Heart left ventricle (tissue), 16 donors: Measurements from ENCODE around the gene SACS. TPM values are rescaled to one million over a fixed set of nuclear protein-coding genes. Genes with fewer than 3 reads are reported as not detected.

ENCODE experiments used
- ATAC-seq, 4 donors: fragments of 200-7000 bp; cut with Tn5 transposase; one replicate each; pipeline ENCODE4 v1.9.1; 2020 to 2022; ENCODE audit warnings: moderate library complexity in 4 of 4, mild to moderate bottlenecking in 3 of 4, moderate number of reproducible peaks in 1 of 4
- DNase-seq, 5 donors: peaks; one replicate each; pipeline ENCODE4 v3.0.0-alpha.2; 2020
- H3K27ac ChIP-seq, 12 donors: fragments of 200-600 bp; sonication (generic) in 4 of 12; one replicate each; pipeline versions ENCODE4 v1.5.0 to v1.8.0; 2016 to 2022; ENCODE audit warnings: mild to moderate bottlenecking in 2 of 12
- H3K27me3 ChIP-seq, 9 donors: fragments of 200-600 bp; sonication (generic) in 2 of 9; one replicate each; pipeline versions ENCODE4 v1.5.1 to v1.8.0; 2016 to 2022; ENCODE audit warnings: mild to moderate bottlenecking in 3 of 9
- H3K36me3 ChIP-seq, 9 donors: fragments of 200-600 bp; sonication (generic) in 2 of 9; one replicate each; pipeline versions ENCODE4 v1.5.0 to v1.8.0; 2018 to 2022; ENCODE audit warnings: mild to moderate bottlenecking in 2 of 9
- H3K4me1 ChIP-seq, 12 donors: fragments of 200-600 bp; sonication (generic) in 4 of 12; one replicate each; pipeline versions ENCODE4 v1.5.0 to v1.8.0; 2016 to 2022; ENCODE audit warnings: mild to moderate bottlenecking in 3 of 12
- H3K4me3 ChIP-seq, 12 donors: fragments of 200-600 bp; sonication (generic) in 4 of 12; one replicate each; pipeline versions ENCODE4 v1.5.0 to v1.8.0; 2017 to 2022; ENCODE audit warnings: mild to moderate bottlenecking in 9 of 12, moderate library complexity in 4 of 12
- H3K9me3 ChIP-seq, 12 donors: fragments of 200-600 bp; sonication (generic) in 4 of 12; one replicate each; pipeline versions ENCODE4 v1.5.0 to v1.8.0; 2016 to 2022; ENCODE audit warnings: mild to moderate bottlenecking in 1 of 12
- CTCF ChIP-seq, 12 donors: fragments of 200-600 bp; sonication (generic) in 4 of 12; IDR thresholded peaks; one replicate each; pipeline versions ENCODE4 v1.5.0 to v1.8.0; 2018 to 2022; ENCODE audit warnings: antibody characterized with exemption in 12 of 12, mild to moderate bottlenecking in 5 of 12
- POLR2A ChIP-seq, 2 donors: fragments of 450-650 bp; IDR thresholded peaks; one replicate each; pipeline ENCODE4 v1.6.1; 2017; ENCODE audit warnings: antibody characterized with exemption in 2 of 2, mild to moderate bottlenecking in 2 of 2, moderate library complexity in 2 of 2
- WGBS, 4 donors: extraction: QIAGEN DNeasy Blood & Tissue Kit in 2 of 4; methylation state at CpG; one replicate each; pipeline versions ENCODE4 v1.1.5 to v1.1.7; 2013 to 2018; 5-methylcytosine and 5-hydroxymethylcytosine counted together
- intact Hi-C, 10 donors: fragments of 100-400 bp; cut with DNase I; formaldehyde crosslinking; loops; one replicate each; pipeline versions ENCODE4 v1.11.1 to v1.14.2; 2022
- polyA plus RNA-seq, 2 donors: library from polyadenylated mRNA; stranded (reverse); fragments of 200-250 nt; gene quantifications; one replicate each; pipeline ENCODE4 v1.2.3, GENCODE V29; 2013
- total RNA-seq, 9 donors: library from RNA; depleted of rRNA in 2 of 9; stranded (reverse); fragments of >200 nt in 2 of 9; fragmentation: NEBNext Ultra II Directional in 3 of 9; extraction: Animal tissue kit (Norgen Biotek cat#: 25700) in 3 of 9; gene quantifications; one replicate each; pipeline versions ENCODE4 v1.1.0 to v1.2.4, GENCODE V29; 2016 to 2023
- donor health status: ischemic (EF 13 %, LVEDD 7.1; RV severe dilation, severe dysfunction).
- donor health status: healthy with polysubstance abuse.
- donor health status: DM: no; HTN: yes; CAD: no.
- donor health status: DM: no; HTN: no; CAD: no.
- donor health status: ischemic (EF 25% LVEDD 6.9; RV normal size, moderate dysfunction).
- donor health status: ischemic (EF 25% LVEDD 5.7; RV mildly dilated, moderate dysfunction).
- donor health status: healthy.
- donor health status: DM: yes; HTN: yes; CAD: no.
- donor health status: ischemic (EF 35%, LVEDD 5.7; RV mildly dilated, moderate dysfunction).
- donor health status: nonischemic (EF 11% LVEDD 7.7; RV severe dilation, severe dysfunction).
- donor health status: DM: yes; HTN: yes; CAD: no.
- donor health status: PGD.
- donor health status: ischemic (EF 29% LVEDD 5.4; RV normal size, mild dysfunction).
- donor health status: nonischemic (EF 23%, LVEDD 6.1; RV moderate dilation, normal function).

The SACS gene
- total and polyA plus RNA-seq, 11 donors = 2.8 to 29.3 (median 19.7) TPM

GRCh38 chr13:23463661-23464060, 30.2 kb upstream of the SACS start:
- TF ChIP-seq POLR2A (IDR thresholded peaks at IDR 0.05) (no peak), CTCF (IDR thresholded peaks at IDR 0.05) (no peak)
- intact Hi-C loops = loop anchor here in 2 of 10 donors (10.0 kb wide), 2 partner anchors 241 to 251 kb away; no protein-coding TSS in a partner anchor
- Histone ChIP-seq H3K27me3 (no peaks in the 10 kb centered on the region), H3K36me3 (no peaks in the 10 kb centered on the region), H3K9me3 (no peaks in the 10 kb centered on the region), H3K4me1 (peaks cover 0 to 40% (median 14%) of the 10 kb centered on the region in 12 donors), H3K4me3 (no peak overlapping the region), H3K27ac (no peak overlapping the region)
- 92 to 94% (median 93%) methylated on average over 4 of the region's 4 CpGs for WGBS, 4 donors
- DNase-seq (no peak), ATAC-seq (no peak)

- Histone ChIP-seq H3K36me3 (no peaks in the 10 kb centered on the region), H3K4me1 (peaks cover 0 to 40% (median 14%) of the 10 kb centered on the region in 12 donors), H3K27me3 (no peaks in the 10 kb centered on the region), H3K9me3 (no peaks in the 10 kb centered on the region), H3K27ac (no peak overlapping the region), H3K4me3 (no peak overlapping the region)
- TF ChIP-seq CTCF (IDR thresholded peaks at IDR 0.05) (no peak), POLR2A (IDR thresholded peaks at IDR 0.05) (no peak)
- WGBS, 4 donors = 32 to 61% (median 53%) methylated on average over 3 of the region's 3 CpGs
- intact Hi-C loops = loop anchor here in 2 of 10 donors (10.0 kb wide), 2 partner anchors 242 to 252 kb away; no protein-coding TSS in a partner anchor
- DNase-seq (no peak), ATAC-seq (no peak)
Observed at GRCh38 chr13:23462815-23463559, 29.5 kb upstream of the SACS start.

- no peaks in the 10 kb centered on the region for H3K36me3 ChIP-seq
- no peaks in the 10 kb centered on the region for H3K27me3 ChIP-seq
- H3K27ac ChIP-seq = no peak overlapping the region
- TF ChIP-seq CTCF (IDR thresholded peaks at IDR 0.05) = no peak
- DNase-seq (no peak), ATAC-seq (no peak)
- H3K9me3 ChIP-seq = no peaks in the 10 kb centered on the region
- peaks cover 0 to 28% (median 6%) of the 10 kb centered on the region in 12 donors for H3K4me1 ChIP-seq
- H3K4me3 ChIP-seq = no peak overlapping the region
- 85 to 95% (median 86%) methylated on average over 3 of the region's 3 CpGs for WGBS, 4 donors
- intact Hi-C loops = loop anchor here in 2 of 10 donors (10.0 kb wide), 2 partner anchors 243 to 253 kb away; no protein-coding TSS in a partner anchor
Observed at GRCh38 chr13:23461544-23461943, 28.0 kb upstream of the SACS start.

GRCh38 chr13:23460921-23461320, 27.4 kb upstream of the SACS start:
- Histone ChIP-seq H3K27ac (no peak overlapping the region), H3K4me3 (no peak overlapping the region), H3K27me3 (no peaks in the 10 kb centered on the region), H3K4me1 (peaks cover 0 to 22% (median 3%) of the 10 kb centered on the region in 12 donors), H3K36me3 (no peaks in the 10 kb centered on the region), H3K9me3 (no peaks in the 10 kb centered on the region)
- ATAC-seq (no peak), DNase-seq (no peak)
- 92 to 96% (median 92%) methylated on average over 5 of the region's 5 CpGs for WGBS, 4 donors
- intact Hi-C loops = loop anchor here in 2 of 10 donors (10.0 kb wide), 2 partner anchors 244 to 254 kb away; no protein-coding TSS in a partner anchor
- TF ChIP-seq POLR2A (IDR thresholded peaks at IDR 0.05) (no peak), CTCF (IDR thresholded peaks at IDR 0.05) (no peak)
